Loucy (cell line): ENCODE data around the gene TRABD2B.

Experiments
- H2AFZ ChIP-seq: fragments of 200-600 bp; sonication (generic); 2 replicates; pipeline ENCODE4 v1.6.0; 2016; ENCODE audit warnings: antibody characterized with exemption, mild to moderate bottlenecking, low read length, moderate library complexity
- H3F3A ChIP-seq: fragments of 200-600 bp; 2 replicates; pipeline ENCODE4 v1.6.0; 2016; ENCODE audit warnings: antibody characterized with exemption, low read depth, mild to moderate bottlenecking
- H3K27me3 ChIP-seq: fragments of 200-600 bp; sonication (generic); 2 replicates; pipeline ENCODE4 v1.6.1; 2014; ENCODE audit warnings: low read length, mild to moderate bottlenecking; ENCODE audit not compliant: insufficient read depth, poor library complexity, severe bottlenecking
- H3K36me3 ChIP-seq: fragments of 200-600 bp; sonication (generic); 2 replicates; pipeline ENCODE4 v1.6.1; 2016; ENCODE audit warnings: low read length; ENCODE audit not compliant: insufficient read depth
- H3K4me1 ChIP-seq: fragments of 200-600 bp; sonication (generic); 2 replicates; pipeline ENCODE4 v1.5.1; 2014; ENCODE audit warnings: low read length, mild to moderate bottlenecking; ENCODE audit not compliant: insufficient read depth, poor library complexity, severe bottlenecking
- H3K4me2 ChIP-seq: fragments of 200-600 bp; sonication (generic); 2 replicates; pipeline ENCODE4 v1.6.0; 2014; ENCODE audit warnings: antibody characterized with exemption, low read length, low read depth, mild to moderate bottlenecking; ENCODE audit not compliant: poor library complexity, severe bottlenecking
- H3K4me3 ChIP-seq: fragments of 200-600 bp; sonication (generic); 2 replicates; pipeline ENCODE4 v1.5.1; 2014; ENCODE audit warnings: low read length, mild to moderate bottlenecking, mixed read lengths; ENCODE audit not compliant: poor library complexity, severe bottlenecking
- H3K79me2 ChIP-seq: fragments of 200-600 bp; sonication (generic); 2 replicates; pipeline ENCODE4 v1.6.1; 2014; ENCODE audit warnings: low read length; ENCODE audit not compliant: insufficient read depth
- H3K9ac ChIP-seq: fragments of 200-600 bp; sonication (generic); 2 replicates; pipeline ENCODE4 v1.6.0; 2014; ENCODE audit warnings: mild to moderate bottlenecking, low read depth, low read length, moderate library complexity; ENCODE audit not compliant: poor library complexity, severe bottlenecking
- H3K9me2 ChIP-seq: fragments of 200-600 bp; sonication (generic); replicated peaks from 2 replicates; pipeline ENCODE4 v1.6.1; 2016; ENCODE audit warnings: low read depth, low read length, mixed read lengths
- H3K9me3 ChIP-seq: fragments of 200-600 bp; sonication (generic); 2 replicates; pipeline ENCODE4 v1.6.1; 2014; ENCODE audit warnings: mild to moderate bottlenecking, antibody characterized with exemption, low read length, low read depth; ENCODE audit not compliant: insufficient read depth
- H4K20me1 ChIP-seq: fragments of 200-600 bp; sonication (generic); 2 replicates; pipeline ENCODE4 v1.6.0; 2014; ENCODE audit warnings: antibody characterized with exemption, low read length, mild to moderate bottlenecking; ENCODE audit not compliant: insufficient read depth, poor library complexity, severe bottlenecking
- EZH2phosphoT487 ChIP-seq: fragments of 200-600 bp; IDR thresholded peaks from 2 replicates; pipeline ENCODE4 v1.6.1; 2018; ENCODE audit warnings: antibody characterized with exemption, mild to moderate bottlenecking, moderate library complexity, borderline replicate concordance
- TF ChIP-seq, protein P1 (sequence below): fragments of 200-600 bp; sonication (generic); conservative IDR thresholded peaks from 2 replicates; pipeline ENCODE4 v1.5.1; 2014; ENCODE audit warnings: mild to moderate bottlenecking, antibody characterized with exemption, low read length

TRABD2B gene

DNA sequence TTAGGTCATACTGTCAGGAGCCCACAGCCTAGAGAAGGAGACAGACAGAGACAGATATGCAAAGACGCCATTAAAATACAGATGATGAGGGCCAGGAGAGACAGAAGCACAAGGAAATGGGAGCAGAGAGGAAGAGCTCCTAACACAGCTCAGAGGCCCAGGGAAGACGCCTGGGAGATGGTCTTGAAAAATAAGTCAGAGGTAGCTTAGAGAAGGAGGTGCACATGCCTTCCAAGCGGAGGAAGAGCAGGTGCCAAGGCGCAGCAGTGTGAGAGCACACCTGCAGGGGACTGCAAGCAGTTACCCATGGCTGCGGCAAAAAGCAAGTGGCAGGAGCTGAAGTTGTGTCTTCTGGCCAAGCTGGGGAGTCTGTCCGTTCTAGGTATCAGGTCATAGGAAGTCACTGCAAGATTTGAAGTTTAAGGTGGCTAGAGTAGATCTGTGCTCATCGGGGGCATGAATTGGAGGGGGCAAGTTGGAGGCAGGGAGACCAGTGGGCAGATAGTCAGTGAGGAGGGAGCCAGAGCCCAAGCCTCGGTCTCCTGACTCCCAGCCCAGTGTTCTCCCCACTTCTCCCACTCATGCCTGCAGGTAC lies 1.3 kb upstream of the TRABD2B start:
- Histone ChIP-seq H3K27me3 (no peaks in the 10 kb centered on the region), H3K9me2 (no peaks in the 10 kb centered on the region), H3K4me2 (no peak overlapping the region), H4K20me1 (no peaks in the 10 kb centered on the region), H3K4me3 (no peak overlapping the region), H2AFZ (no peak overlapping the region), H3K79me2 (no peaks in the 10 kb centered on the region), H3F3A (no peaks in the 10 kb centered on the region), H3K9ac (no peak overlapping the region), H3K4me1 (no peaks in the 10 kb centered on the region), H3K9me3 (no peaks in the 10 kb centered on the region), H3K36me3 (no peaks in the 10 kb centered on the region)
- no peak for TF ChIP-seq EZH2phosphoT487
- TF ChIP-seq, protein P1, sequence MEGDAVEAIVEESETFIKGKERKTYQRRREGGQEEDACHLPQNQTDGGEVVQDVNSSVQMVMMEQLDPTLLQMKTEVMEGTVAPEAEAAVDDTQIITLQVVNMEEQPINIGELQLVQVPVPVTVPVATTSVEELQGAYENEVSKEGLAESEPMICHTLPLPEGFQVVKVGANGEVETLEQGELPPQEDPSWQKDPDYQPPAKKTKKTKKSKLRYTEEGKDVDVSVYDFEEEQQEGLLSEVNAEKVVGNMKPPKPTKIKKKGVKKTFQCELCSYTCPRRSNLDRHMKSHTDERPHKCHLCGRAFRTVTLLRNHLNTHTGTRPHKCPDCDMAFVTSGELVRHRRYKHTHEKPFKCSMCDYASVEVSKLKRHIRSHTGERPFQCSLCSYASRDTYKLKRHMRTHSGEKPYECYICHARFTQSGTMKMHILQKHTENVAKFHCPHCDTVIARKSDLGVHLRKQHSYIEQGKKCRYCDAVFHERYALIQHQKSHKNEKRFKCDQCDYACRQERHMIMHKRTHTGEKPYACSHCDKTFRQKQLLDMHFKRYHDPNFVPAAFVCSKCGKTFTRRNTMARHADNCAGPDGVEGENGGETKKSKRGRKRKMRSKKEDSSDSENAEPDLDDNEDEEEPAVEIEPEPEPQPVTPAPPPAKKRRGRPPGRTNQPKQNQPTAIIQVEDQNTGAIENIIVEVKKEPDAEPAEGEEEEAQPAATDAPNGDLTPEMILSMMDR: no peak

DNA sequence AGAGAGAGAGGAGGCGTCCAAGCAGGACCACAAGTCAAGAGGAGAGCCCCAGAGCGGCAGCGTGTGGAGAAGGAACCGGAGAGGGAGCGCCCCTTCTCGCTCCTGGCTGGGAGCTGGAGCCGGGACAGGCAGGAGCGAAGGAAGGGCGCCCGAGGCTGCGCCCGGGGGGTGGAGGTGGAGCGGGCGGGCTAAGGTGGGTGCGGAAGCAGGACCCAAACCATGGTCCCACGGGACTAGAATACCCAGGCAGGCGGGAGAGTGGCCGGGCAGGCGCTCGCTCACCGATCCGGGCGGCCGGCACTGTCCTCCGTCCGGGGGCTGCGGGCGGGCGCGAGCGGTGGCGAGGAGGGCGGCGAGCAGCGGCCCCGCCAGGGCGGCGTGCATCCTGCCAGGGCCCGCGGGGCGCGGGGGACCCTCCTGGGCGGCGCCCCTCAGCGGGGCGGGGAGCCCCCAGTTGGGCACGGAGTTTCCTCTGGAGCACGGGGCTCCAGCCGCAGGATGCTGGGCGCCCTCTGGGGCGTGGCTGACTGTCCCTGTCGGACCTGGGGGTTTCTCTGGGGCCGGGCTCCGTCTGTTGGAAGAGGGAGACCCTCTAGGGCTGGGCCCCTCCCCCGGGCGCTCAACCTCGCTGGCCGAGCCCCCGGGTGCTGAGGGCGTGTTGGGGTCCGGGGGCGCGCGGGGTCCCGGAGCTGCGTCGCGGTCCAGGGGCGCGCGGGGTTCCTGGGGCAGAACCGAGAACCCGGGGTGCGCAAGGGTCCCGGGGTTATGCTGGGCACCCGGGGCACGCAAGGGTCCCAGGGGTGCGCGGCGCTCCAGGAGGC lies 569 bp downstream of the TRABD2B start:
- Histone ChIP-seq H3K9me2 (no peaks in the 10 kb centered on the region), H3K9me3 (no peaks in the 10 kb centered on the region), H2AFZ (peak overlapping the region; percentile 55; the same call in 1 of the 2 replicates), H3K36me3 (no peaks in the 10 kb centered on the region), H3F3A (no peaks in the 10 kb centered on the region), H3K9ac (no peak overlapping the region), H3K4me2 (peak overlapping the region; percentile 37), H4K20me1 (no peaks in the 10 kb centered on the region), H3K4me3 (peak overlapping the region; percentile 44), H3K79me2 (no peaks in the 10 kb centered on the region), H3K4me1 (no peaks in the 10 kb centered on the region), H3K27me3 (no peaks in the 10 kb centered on the region)
- no peak for TF ChIP-seq EZH2phosphoT487
- TF ChIP-seq, protein P1: no peak

DNA sequence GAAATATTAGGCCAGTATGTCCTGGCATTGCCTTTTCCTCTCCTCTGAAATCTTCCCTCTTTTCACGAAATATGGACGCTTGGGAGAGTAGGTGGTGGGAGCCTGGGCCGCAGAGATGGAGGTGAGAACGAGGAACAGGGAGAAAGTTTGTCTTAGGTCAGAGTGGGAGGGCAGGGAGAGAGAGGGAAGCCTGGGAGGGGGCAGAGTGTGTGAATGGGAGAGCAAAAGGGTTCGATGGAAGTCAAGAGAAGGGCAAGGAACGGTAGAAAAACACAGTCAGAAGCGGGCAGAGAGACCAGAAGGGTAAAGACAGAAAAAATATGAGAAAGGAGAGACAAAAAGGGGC lies 1.2 kb downstream of the TRABD2B start:
- H4K20me1 ChIP-seq: no peaks in the 10 kb centered on the region
- H3K27me3 ChIP-seq: no peaks in the 10 kb centered on the region
- TF ChIP-seq, protein P1: no peak
- no peak for TF ChIP-seq EZH2phosphoT487
- H3K4me3 ChIP-seq: no peak overlapping the region
- H3K79me2 ChIP-seq: no peaks in the 10 kb centered on the region
- H3K9me3 ChIP-seq: no peaks in the 10 kb centered on the region
- no peak overlapping the region for H2AFZ ChIP-seq
- no peaks in the 10 kb centered on the region for H3F3A ChIP-seq
- H3K4me1 ChIP-seq: no peaks in the 10 kb centered on the region
- no peaks in the 10 kb centered on the region for H3K36me3 ChIP-seq
- no peak overlapping the region for H3K4me2 ChIP-seq
- H3K9ac ChIP-seq: no peak overlapping the region
- no peaks in the 10 kb centered on the region for H3K9me2 ChIP-seq
